Measurements from ENCODE around the gene BTBD18. TPM values are rescaled to one million over a fixed set of nuclear protein-coding genes. Genes with fewer than 3 reads are reported as not detected.

Gene BTBD18
- total RNA-seq, 1 experiment from 2014 or later = 0.09 TPM

- peak within 1 kb of the TSS; percentile 97 for H3K27ac Mint-ChIP-seq
- no peaks in the 10 kb centered on the region for H3K27me3 Mint-ChIP-seq (ENCODE audit: low read depth)
- DNase-seq (ENCODE audit: low spot score) (peak; percentile 98), ATAC-seq (peak; percentile 96)
- H3K4me1 Mint-ChIP-seq = peaks cover 15% of the 10 kb centered on the region
- POLR2A ChIA-PET = interaction anchor here (0.6 to 2.6 kb wide), 20 partner anchors 10 to 319 kb away, joined by 3 to 22 read pairs (median 4); partner anchors contain the start of genes CTNND1, MED19 and TMX2
- no peaks in the 10 kb centered on the region for H3K9me3 Mint-ChIP-seq
- peak within 1 kb of the TSS; percentile 94 for H3K4me3 Mint-ChIP-seq
- CTCF ChIA-PET = interaction anchor here (0.9 to 1.9 kb wide), 3 partner anchors 10 to 59 kb away, joined by 4 to 14 read pairs (median 7); partner anchors contain the start of gene BTBD18
- peaks cover 49% of the 10 kb centered on the region for H3K36me3 Mint-ChIP-seq
- TF ChIP-seq RORB (CRISPR knock-in tag; IDR thresholded peaks at IDR 0.05) (no peak), ZBTB21 (CRISPR knock-in tag; IDR thresholded peaks at IDR 0.05; ENCODE audit: borderline replicate concordance) (peak; percentile 83), CTCF (IDR thresholded peaks at IDR 0.05) (no peak), NR3C1 (CRISPR knock-in tag; conservative IDR thresholded peaks at IDR 0.05; ENCODE audit: low read depth) (peak; percentile 95; the same call in 1 of the 2 replicates), ATF3 (CRISPR knock-in tag; conservative IDR thresholded peaks at IDR 0.05) (no peak), GRHL2 (CRISPR knock-in tag; IDR thresholded peaks at IDR 0.05; ENCODE audit: insufficient replicate concordance, severe bottlenecking) (no peak), TCF7 (CRISPR knock-in tag; IDR thresholded peaks at IDR 0.05; ENCODE audit: low read depth) (peak; percentile 91; the same call in 1 of the 2 replicates), HMGA2 (CRISPR knock-in tag; IDR thresholded peaks at IDR 0.05) (no peak; the same call in 1 of the 2 replicates), ELF4 (CRISPR knock-in tag; IDR thresholded peaks at IDR 0.05; ENCODE audit: low read depth) (no peak), AR (CRISPR knock-in tag; IDR thresholded peaks at IDR 0.05) (0 out of 2 replicates have a peak, but pooled peaks have one; percentile 16), SMAD4 (CRISPR knock-in tag; IDR thresholded peaks at IDR 0.05) (peak; percentile 66; the same call in 1 of the 2 replicates), ZNF232 (CRISPR knock-in tag; IDR thresholded peaks at IDR 0.05) (peak; percentile 76; the same call in 1 of the 2 replicates), PRRX2 (CRISPR knock-in tag; IDR thresholded peaks at IDR 0.05) (peak; percentile 78), ZBTB43 (CRISPR knock-in tag; IDR thresholded peaks at IDR 0.05) (peak; percentile 92), MXD4 (CRISPR knock-in tag; IDR thresholded peaks at IDR 0.05; ENCODE audit: borderline replicate concordance) (no peak), SMAD3 (CRISPR knock-in tag; IDR thresholded peaks at IDR 0.05; ENCODE audit: borderline replicate concordance) (peak; percentile 71; the same call in 1 of the 2 replicates), PREB (CRISPR knock-in tag; IDR thresholded peaks at IDR 0.05; ENCODE audit: borderline replicate concordance) (no peak), OVOL2 (CRISPR knock-in tag; IDR thresholded peaks at IDR 0.05; ENCODE audit: borderline replicate concordance) (0 out of 2 replicates have a peak, but pooled peaks have one; percentile 54), NFYB (CRISPR knock-in tag; conservative IDR thresholded peaks at IDR 0.05; ENCODE audit: low read depth) (peak; percentile 38; the same call in 1 of the 2 replicates), ZMAT4 (CRISPR knock-in tag; IDR thresholded peaks at IDR 0.05) (0 out of 2 replicates have a peak, but pooled peaks have one; percentile 73), EMX1 (CRISPR knock-in tag; IDR thresholded peaks at IDR 0.05) (peak; percentile 88; the same call in 1 of the 2 replicates), E2F5 (CRISPR knock-in tag; IDR thresholded peaks at IDR 0.05) (peak; percentile 94; the same call in 1 of the 2 replicates), ZNF219 (CRISPR knock-in tag; IDR thresholded peaks at IDR 0.05; ENCODE audit: borderline replicate concordance) (no peak; the same call in 1 of the 2 replicates), JUN (CRISPR knock-in tag; IDR thresholded peaks at IDR 0.05) (no peak; the same call in 1 of the 2 replicates), ZNF263 (CRISPR knock-in tag; IDR thresholded peaks at IDR 0.05; ENCODE audit: low read depth) (no peak), E2F1 (CRISPR knock-in tag; IDR thresholded peaks at IDR 0.05) (no peak)
Measured at GRCh38 chr11:57741132-57742086, 10.2 kb downstream of the BTBD18 start, which contains the start of gene SELENOH. TSS of gene SELENOH (plus strand) at chr11:57741491. CDS start at chr11:57741596, 105 bp downstream.
